Measurements from ENCODE around the gene TTC12.

TTC12 gene

GRCh38 chr11:113410414-113411135, 96.2 kb downstream of the TTC12 start:
- no peaks in the 10 kb centered on the region for H3K4me1 Mint-ChIP-seq

GRCh38 chr11:113411536-113411935, 97.2 kb downstream of the TTC12 start:
- H3K36me3 Mint-ChIP-seq = no peaks in the 10 kb centered on the region
- H3K4me3 Mint-ChIP-seq = no peak overlapping the region
- H3K9me3 Mint-ChIP-seq = no peaks in the 10 kb centered on the region
- no peaks in the 10 kb centered on the region for H3K4me1 Mint-ChIP-seq
- no peak overlapping the region for H3K27ac Mint-ChIP-seq
- no peak for ATAC-seq
- H3K27me3 Mint-ChIP-seq = peaks cover 19% of the 10 kb centered on the region

More at GRCh38 chr11:113410414-113411135, 96.2 kb downstream of the TTC12 start:
- no peak overlapping the region for H3K4me3 Mint-ChIP-seq
- H3K27me3 Mint-ChIP-seq = peaks cover 24% of the 10 kb centered on the region
- no peak overlapping the region for H3K27ac Mint-ChIP-seq
- H3K36me3 Mint-ChIP-seq = no peaks in the 10 kb centered on the region
- no peak for ATAC-seq
- H3K9me3 Mint-ChIP-seq = no peaks in the 10 kb centered on the region

- no peak for ATAC-seq
- Mint-ChIP-seq H3K27ac (no peak overlapping the region), H3K4me3 (no peak overlapping the region), H3K36me3 (no peaks in the 10 kb centered on the region), H3K27me3 (peaks cover 13% of the 10 kb centered on the region), H3K9me3 (no peaks in the 10 kb centered on the region), H3K4me1 (no peaks in the 10 kb centered on the region)
Observed at GRCh38 chr11:113412675-113413074, 98.3 kb downstream of the TTC12 start.

- no peak for ATAC-seq
- no peaks in the 10 kb centered on the region for H3K9me3 Mint-ChIP-seq
- H3K27me3 Mint-ChIP-seq = no peaks in the 10 kb centered on the region
- no peaks in the 10 kb centered on the region for H3K36me3 Mint-ChIP-seq
- H3K4me3 Mint-ChIP-seq = no peak overlapping the region
- no peaks in the 10 kb centered on the region for H3K4me1 Mint-ChIP-seq
- H3K27ac Mint-ChIP-seq = no peak overlapping the region
Observed at GRCh38 chr11:113415343-113415742, 101.0 kb downstream of the TTC12 start.
